Right lobe of liver (tissue), 6 donors: ENCODE measurements around the gene TAF1. TPM values are rescaled to one million over a fixed set of nuclear protein-coding genes. Genes with fewer than 3 reads are reported as not detected.

ENCODE experiments used
- ATAC-seq, 4 donors: fragments of 200-7000 bp; cut with Tn5 transposase; one replicate each; pipeline ENCODE4 v1.9.1; 2020; ENCODE audit warnings: mild to moderate bottlenecking in 4 of 4, moderate library complexity in 4 of 4
- DNase-seq, 3 donors: peaks; one replicate each; pipeline ENCODE4 v3.0.0-alpha.2; 2020
- H3K27ac ChIP-seq, 3 donors: fragments of 200-600 bp; one replicate each; pipeline ENCODE4 v1.8.0; 2022
- H3K27me3 ChIP-seq, 2 donors: fragments of 200-600 bp; one replicate each; pipeline ENCODE4 v1.8.0; 2022
- H3K36me3 ChIP-seq, 4 donors: fragments of 200-600 bp; sonication (generic) in 1 of 4; one replicate each; pipeline versions ENCODE4 v1.5.1 to v1.8.0; 2017 to 2022; ENCODE audit warnings: control low read depth in 1 of 4
- H3K4me1 ChIP-seq, 4 donors: fragments of 200-600 bp; sonication (generic) in 1 of 4; one replicate each; pipeline versions ENCODE4 v1.5.1 to v1.8.0; 2017 to 2022; ENCODE audit warnings: control low read depth in 1 of 4
- H3K4me3 ChIP-seq, 3 donors: fragments of 200-600 bp; one replicate each; pipeline ENCODE4 v1.8.0; 2022
- H3K9me3 ChIP-seq, 4 donors: fragments of 200-600 bp; sonication (generic) in 1 of 4; one replicate each; pipeline versions ENCODE4 v1.5.1 to v1.8.0; 2017 to 2022; ENCODE audit warnings: control low read depth in 1 of 4
- CTCF ChIP-seq, 4 donors: fragments of 200-600 bp in 3 of 4; fragments of 450-650 bp in 1 of 4; IDR thresholded peaks; one replicate each; pipeline versions ENCODE4 v1.5.1 to v1.8.0; 2016 to 2022; ENCODE audit warnings: antibody characterized with exemption in 4 of 4, mild to moderate bottlenecking in 2 of 4
- POLR2A ChIP-seq: fragments of 450-650 bp; IDR thresholded peaks from one replicate; pipeline ENCODE4 v1.6.1; 2017; ENCODE audit warnings: antibody characterized with exemption, mild to moderate bottlenecking
- WGBS: methylation state at CpG from one replicate; pipeline ENCODE4 v1.1.6; 2018; ENCODE audit warnings: low coverage, low lambda C conversion rate; ENCODE audit not compliant: insufficient coverage; ENCODE audit errors: missing lambda C conversion rate; 5-methylcytosine and 5-hydroxymethylcytosine counted together
- intact Hi-C, 2 donors: fragments of 100-400 bp; cut with DNase I; formaldehyde crosslinking; loops; one replicate each; pipeline versions ENCODE4 v1.11.2 to v1.14.1; 2022
- total RNA-seq, 6 experiments: library from RNA; depleted of rRNA in 2 of 6; stranded (reverse); fragments of >200 nt in 2 of 6; fragmentation: NEBNext Ultra II Directional in 3 of 6; extraction: Animal tissue kit (Norgen Biotek cat#: 25700) in 3 of 6; gene quantifications; one replicate each; pipeline versions ENCODE4 v1.1.0 to v1.2.4, GENCODE V29; 2016 to 2023
- donor health status: DM: no; HTN: yes; CAD: no.
- donor health status: DM: no; HTN: no; CAD: no.
- donor health status: DM: no; HTN: no; CAD: no.
- donor health status: DM: no; HTN: yes; CAD: no.
- donor health status: DM: no; HTN: yes; CAD: no.

Gene TAF1
- total RNA-seq, 6 experiments from 2014 or later = 8.8 to 14.0 (median 12.3) TPM

- Histone ChIP-seq H3K36me3 (no peaks in the 10 kb centered on the region), H3K27ac (no peak overlapping the region), H3K4me3 (no peak overlapping the region), H3K9me3 (no peaks in the 10 kb centered on the region), H3K4me1 (no peaks in the 10 kb centered on the region), H3K27me3 (no peaks in the 10 kb centered on the region)
- ATAC-seq = no peak
- intact Hi-C loops = no loop called here
- DNase-seq = no peak
- TF ChIP-seq CTCF (IDR thresholded peaks at IDR 0.05) (no peak), POLR2A (no peak)
- WGBS = 55% methylated on average over 7 of the region's 8 CpGs
Observed at GRCh38 chrX:71475785-71476540, 109.8 kb downstream of the TAF1 start.

- Histone ChIP-seq H3K4me3 (no peak overlapping the region), H3K36me3 (no peaks in the 10 kb centered on the region), H3K4me1 (no peaks in the 10 kb centered on the region), H3K27me3 (no peaks in the 10 kb centered on the region), H3K27ac (no peak overlapping the region), H3K9me3 (no peaks in the 10 kb centered on the region)
- 41% methylated on average over 4 of the region's 4 CpGs for WGBS
- ATAC-seq (no peak), DNase-seq (no peak)
- TF ChIP-seq CTCF (IDR thresholded peaks at IDR 0.05) (no peak), POLR2A (no peak)
- intact Hi-C loops = no loop called here
Observed at GRCh38 chrX:71482228-71482958, 116.2 kb downstream of the TAF1 start.

- Histone ChIP-seq H3K4me3 (no peak overlapping the region), H3K27me3 (no peaks in the 10 kb centered on the region), H3K27ac (no peak overlapping the region), H3K36me3 (no peaks in the 10 kb centered on the region), H3K4me1 (peaks cover 0 to 4% (median 0%) of the 10 kb centered on the region in 4 donors), H3K9me3 (no peaks in the 10 kb centered on the region)
- TF ChIP-seq CTCF (IDR thresholded peaks at IDR 0.05) = no peak
- TF ChIP-seq POLR2A = no peak
- DNase-seq (no peak), ATAC-seq (peak in 3 of 4 donors; percentile 47 to 58 (median 53))
- intact Hi-C loops = no loop called here
Observed at GRCh38 chrX:71487814-71488213, 121.7 kb downstream of the TAF1 start.

GRCh38 chrX:71489540-71489939 lies 123.4 kb downstream of the TAF1 start:
- H3K4me1 ChIP-seq = peaks cover 0 to 6% (median 0%) of the 10 kb centered on the region in 4 donors
- H3K36me3 ChIP-seq = no peaks in the 10 kb centered on the region
- H3K4me3 ChIP-seq = no peak overlapping the region
- TF ChIP-seq CTCF (IDR thresholded peaks at IDR 0.05) (no peak), POLR2A (no peak)
- no peaks in the 10 kb centered on the region for H3K27me3 ChIP-seq
- no peaks in the 10 kb centered on the region for H3K9me3 ChIP-seq
- intact Hi-C loops = no loop called here
- no peak for ATAC-seq
- H3K27ac ChIP-seq = no peak overlapping the region
- no peak for DNase-seq
- WGBS = 72% methylated on average over 3 of the region's 5 CpGs
